A673 (cell line): Measurements from ENCODE around the gene DNAJB13.

ENCODE experiments used
- EZH2 ChIP-seq: fragments of 200-600 bp; sonication (generic); IDR thresholded peaks from 2 replicates; pipeline ENCODE4 v1.6.1; 2017; ENCODE audit warnings: borderline replicate concordance, low read depth, mild to moderate bottlenecking, mixed read lengths, antibody characterized with exemption, low read length; ENCODE audit not compliant: poor library complexity, severe bottlenecking
- TF ChIP-seq, protein P1 (sequence below): fragments of 300-800, 200-600 bp; sonication (generic); conservative IDR thresholded peaks from 2 replicates; pipeline ENCODE4 v1.5.1; 2017; ENCODE audit warnings: low read depth, mild to moderate bottlenecking, antibody characterized with exemption, low read length, moderate library complexity, mixed read lengths

DNA sequence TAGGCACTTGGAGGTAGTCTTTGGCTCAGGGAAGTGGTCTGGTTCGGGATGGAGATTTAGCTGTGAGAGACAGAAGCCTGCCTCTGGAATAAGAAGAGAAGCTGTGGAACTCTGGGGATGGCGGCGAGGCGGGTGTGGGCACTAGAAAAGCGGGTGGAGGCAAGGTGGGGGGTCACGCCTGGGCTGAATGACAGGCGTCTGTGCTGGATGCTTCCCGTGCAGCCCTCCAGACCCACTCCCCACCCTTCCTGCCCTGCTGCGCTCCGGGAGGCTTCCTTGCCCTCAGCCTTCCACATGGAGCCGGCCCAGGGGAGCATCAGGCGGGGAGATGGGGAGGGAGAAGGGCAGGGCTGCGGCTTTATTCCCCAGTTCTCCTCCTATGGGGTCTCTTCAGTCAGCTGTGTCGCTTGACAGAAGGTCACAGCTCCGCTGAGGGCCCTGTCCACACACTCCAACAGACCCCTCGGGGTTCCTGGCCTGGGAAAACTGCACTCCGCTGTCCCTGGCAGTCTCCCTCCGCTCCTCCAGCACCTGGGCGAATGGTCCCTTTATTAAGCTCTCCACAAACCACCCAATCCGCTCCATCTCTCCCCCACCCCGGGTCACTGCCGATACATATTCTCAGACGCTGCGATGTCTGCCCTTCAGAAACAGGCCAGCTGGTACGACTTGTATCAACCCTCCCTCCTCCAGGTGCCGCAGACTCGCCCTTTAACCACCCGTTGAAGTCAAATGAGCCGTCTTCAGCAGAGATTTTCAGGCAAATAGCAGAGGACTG lies 6.2 kb downstream of the DNAJB13 start:
- TF ChIP-seq, protein P1, sequence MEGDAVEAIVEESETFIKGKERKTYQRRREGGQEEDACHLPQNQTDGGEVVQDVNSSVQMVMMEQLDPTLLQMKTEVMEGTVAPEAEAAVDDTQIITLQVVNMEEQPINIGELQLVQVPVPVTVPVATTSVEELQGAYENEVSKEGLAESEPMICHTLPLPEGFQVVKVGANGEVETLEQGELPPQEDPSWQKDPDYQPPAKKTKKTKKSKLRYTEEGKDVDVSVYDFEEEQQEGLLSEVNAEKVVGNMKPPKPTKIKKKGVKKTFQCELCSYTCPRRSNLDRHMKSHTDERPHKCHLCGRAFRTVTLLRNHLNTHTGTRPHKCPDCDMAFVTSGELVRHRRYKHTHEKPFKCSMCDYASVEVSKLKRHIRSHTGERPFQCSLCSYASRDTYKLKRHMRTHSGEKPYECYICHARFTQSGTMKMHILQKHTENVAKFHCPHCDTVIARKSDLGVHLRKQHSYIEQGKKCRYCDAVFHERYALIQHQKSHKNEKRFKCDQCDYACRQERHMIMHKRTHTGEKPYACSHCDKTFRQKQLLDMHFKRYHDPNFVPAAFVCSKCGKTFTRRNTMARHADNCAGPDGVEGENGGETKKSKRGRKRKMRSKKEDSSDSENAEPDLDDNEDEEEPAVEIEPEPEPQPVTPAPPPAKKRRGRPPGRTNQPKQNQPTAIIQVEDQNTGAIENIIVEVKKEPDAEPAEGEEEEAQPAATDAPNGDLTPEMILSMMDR: no peak
- TF ChIP-seq EZH2: no peak
